Stimulated activated naive CD8-positive, alpha-beta T cell treated with anti-CD3 and anti-CD28 coated beads, Interleukin-15, amount 100 ng/mL, for 72 hours (primary cell): ENCODE data around the gene KIF3A.

Experiments
- ATAC-seq: fragments of 150-1000 bp; cut with Tn5 transposase; 2 replicates; pipeline ENCODE4 v1.10.0; 2021; ENCODE audit warnings: mild to moderate bottlenecking, moderate library complexity
- DNase-seq, 2 donors: peaks; one replicate each; pipeline ENCODE4 v3.0.0; 2021 to 2022
- H3K27ac Mint-ChIP-seq, 2 donors: one replicate each; pipeline ENCODE4 v1.8.0; 2022; ENCODE audit warnings: mild to moderate bottlenecking in 2 of 2, mixed read lengths in 2 of 2, moderate library complexity in 2 of 2
- H3K27me3 Mint-ChIP-seq: one replicate; pipeline ENCODE4 v1.8.0; 2022; ENCODE audit warnings: mixed read lengths
- H3K4me1 Mint-ChIP-seq: one replicate; pipeline ENCODE4 v1.8.0; 2022; ENCODE audit warnings: mild to moderate bottlenecking, mixed read lengths
- H3K4me3 Mint-ChIP-seq, 2 donors: one replicate each; pipeline ENCODE4 v1.8.0; 2022; ENCODE audit warnings: mild to moderate bottlenecking in 2 of 2, mixed read lengths in 2 of 2, moderate library complexity in 1 of 2
- H3K9me3 Mint-ChIP-seq, 2 donors: one replicate each; pipeline ENCODE4 v1.8.0; 2022; ENCODE audit warnings: mixed read lengths in 2 of 2

Gene KIF3A

DNA sequence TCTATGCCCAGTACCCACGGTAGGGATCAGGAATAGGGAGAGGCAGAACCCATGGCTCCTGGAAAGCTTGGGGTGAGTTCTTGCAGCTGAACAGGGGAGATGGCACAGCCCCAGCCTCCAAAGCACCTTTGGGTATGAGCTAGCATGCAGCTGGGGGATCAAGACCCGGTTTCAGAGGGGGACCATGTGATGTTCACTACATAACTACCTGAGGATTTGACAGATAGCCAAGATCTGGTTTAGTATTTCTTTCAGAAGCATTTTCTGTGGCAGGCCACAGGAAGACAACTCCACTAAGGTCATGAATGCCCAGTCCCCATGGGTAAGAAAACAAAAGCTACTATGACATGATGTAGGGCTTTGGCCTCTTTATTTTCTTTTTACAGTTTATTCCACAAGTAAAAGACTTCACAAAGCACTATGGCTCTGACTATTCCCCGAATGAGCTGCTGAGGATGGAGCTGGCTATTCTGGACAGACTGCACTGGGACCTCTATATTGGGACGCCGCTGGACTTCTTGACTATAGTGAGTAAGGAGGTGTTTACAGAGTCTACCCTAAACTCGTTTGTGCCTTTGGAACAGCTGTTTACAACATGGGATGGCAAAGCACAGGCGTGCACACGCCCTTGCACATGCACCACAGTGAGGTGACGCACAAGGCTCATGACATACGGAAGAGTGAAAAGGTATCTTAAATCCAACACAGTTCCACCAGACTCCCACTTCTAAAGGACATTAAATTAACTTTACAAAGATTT is 13.3 kb upstream of the KIF3A start:
- ATAC-seq (peak; percentile 22), DNase-seq (no peak)
- Mint-ChIP-seq H3K27me3 (no peaks in the 10 kb centered on the region), H3K27ac (peak overlapping the region; percentile 57 to 60), H3K4me3 (peak overlapping the region in 1 of 2 donors; percentile 13), H3K4me1 (peaks cover 74% of the 10 kb centered on the region), H3K9me3 (no peaks in the 10 kb centered on the region)

DNA sequence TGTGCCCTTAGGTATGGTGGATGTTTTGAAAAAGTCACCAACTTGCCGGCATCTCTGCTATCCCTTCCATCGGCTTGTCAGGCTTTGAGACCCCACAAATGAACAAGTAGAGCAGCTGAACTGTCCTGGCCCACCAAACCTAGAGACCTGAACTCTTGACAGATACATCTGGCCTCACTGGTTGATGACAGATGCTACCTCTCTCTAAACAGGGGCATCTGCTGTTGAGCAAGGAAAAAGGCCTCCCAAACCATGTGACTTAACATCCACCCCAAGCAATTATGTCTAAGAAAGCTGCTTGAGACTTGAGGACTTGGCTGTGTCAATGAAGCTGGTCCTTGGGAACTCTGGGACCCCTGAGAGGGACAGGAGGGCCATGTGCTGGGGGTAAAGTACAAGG is 12.2 kb upstream of the KIF3A start:
- Mint-ChIP-seq H3K4me3 (no peak overlapping the region), H3K9me3 (no peaks in the 10 kb centered on the region), H3K4me1 (peaks cover 64% of the 10 kb centered on the region), H3K27ac (no peak overlapping the region), H3K27me3 (no peaks in the 10 kb centered on the region)
- ATAC-seq (no peak), DNase-seq (no peak)

DNA sequence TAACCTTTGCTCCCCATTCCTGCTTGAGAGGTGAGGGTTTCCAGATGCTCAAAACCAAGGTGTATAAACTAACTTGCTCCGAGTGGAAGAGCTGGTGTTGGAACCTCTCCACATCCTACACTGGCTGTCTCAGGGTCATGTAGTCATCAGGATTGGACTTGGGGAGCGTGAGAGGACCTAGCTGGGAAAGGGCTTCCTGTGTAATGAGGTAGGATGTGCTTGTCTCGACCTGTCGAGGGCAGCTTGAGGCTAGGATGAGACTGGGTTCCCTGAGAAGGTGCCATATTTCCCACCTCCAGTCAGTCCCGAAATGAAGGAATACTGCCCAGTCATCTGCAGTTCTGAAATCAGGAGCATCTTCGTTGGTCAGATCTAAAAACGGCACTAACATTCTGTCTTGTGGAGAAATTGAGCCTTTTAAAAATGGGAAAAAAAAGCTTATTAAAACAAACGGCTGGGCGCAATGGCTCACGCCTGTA is 11.2 kb upstream of the KIF3A start:
- no peaks in the 10 kb centered on the region for H3K9me3 Mint-ChIP-seq
- peak overlapping the region in 1 of 2 donors; percentile 78 for H3K4me3 Mint-ChIP-seq
- DNase-seq (no peak), ATAC-seq (no peak)
- H3K27me3 Mint-ChIP-seq = no peaks in the 10 kb centered on the region
- peaks cover 55% of the 10 kb centered on the region for H3K4me1 Mint-ChIP-seq
- peak overlapping the region; percentile 61 to 92 for H3K27ac Mint-ChIP-seq

DNA sequence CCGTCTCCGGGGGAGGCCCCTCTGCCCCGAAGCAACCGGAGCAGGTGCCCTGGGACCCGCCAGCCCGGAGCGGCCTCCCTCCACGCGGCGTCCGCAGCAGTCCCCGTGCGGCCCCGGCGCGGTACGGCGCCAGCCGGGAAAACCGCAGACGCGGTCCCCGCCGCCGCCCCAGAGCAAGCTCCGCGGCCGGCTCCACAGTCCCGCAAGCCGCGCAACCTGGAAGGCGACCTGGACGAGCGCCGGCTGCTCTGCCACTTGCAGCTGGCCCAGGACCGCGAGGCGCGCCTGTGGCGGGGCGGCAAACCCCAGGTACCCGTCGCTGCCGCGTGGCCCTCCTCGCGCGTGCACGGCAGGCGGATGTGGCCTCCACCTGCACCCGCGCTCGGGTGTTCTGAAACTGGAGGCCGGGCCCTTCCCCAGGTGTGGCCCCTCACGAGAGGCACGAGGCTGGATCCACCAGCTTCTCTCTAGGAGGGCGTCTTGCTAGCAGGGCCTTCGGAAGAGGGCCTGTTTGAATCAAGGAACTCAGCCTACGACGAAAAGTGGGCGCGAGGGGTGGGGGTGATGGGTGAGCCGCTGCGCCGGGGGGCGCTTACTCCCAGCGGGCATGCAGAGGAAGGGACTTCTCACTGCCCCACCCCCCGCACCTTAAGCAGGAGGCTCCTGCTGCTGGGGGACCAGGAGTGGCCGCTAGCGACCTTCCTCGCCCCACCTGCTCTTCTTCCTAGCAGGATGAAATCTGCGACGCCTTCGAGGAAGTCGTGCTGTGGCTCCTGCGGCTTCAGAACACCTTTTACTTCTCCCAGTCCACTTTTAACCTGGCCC is 10.5 kb upstream of the KIF3A start:
- peak; percentile 60 for ATAC-seq
- no peaks in the 10 kb centered on the region for H3K9me3 Mint-ChIP-seq
- H3K4me1 Mint-ChIP-seq = peaks cover 49% of the 10 kb centered on the region
- peak overlapping the region in 1 of 2 donors; percentile 78 for H3K4me3 Mint-ChIP-seq
- peaks cover 6% of the 10 kb centered on the region for H3K27me3 Mint-ChIP-seq
- DNase-seq = peak; percentile 54 to 63
- H3K27ac Mint-ChIP-seq = peak overlapping the region; percentile 61 to 92

DNA sequence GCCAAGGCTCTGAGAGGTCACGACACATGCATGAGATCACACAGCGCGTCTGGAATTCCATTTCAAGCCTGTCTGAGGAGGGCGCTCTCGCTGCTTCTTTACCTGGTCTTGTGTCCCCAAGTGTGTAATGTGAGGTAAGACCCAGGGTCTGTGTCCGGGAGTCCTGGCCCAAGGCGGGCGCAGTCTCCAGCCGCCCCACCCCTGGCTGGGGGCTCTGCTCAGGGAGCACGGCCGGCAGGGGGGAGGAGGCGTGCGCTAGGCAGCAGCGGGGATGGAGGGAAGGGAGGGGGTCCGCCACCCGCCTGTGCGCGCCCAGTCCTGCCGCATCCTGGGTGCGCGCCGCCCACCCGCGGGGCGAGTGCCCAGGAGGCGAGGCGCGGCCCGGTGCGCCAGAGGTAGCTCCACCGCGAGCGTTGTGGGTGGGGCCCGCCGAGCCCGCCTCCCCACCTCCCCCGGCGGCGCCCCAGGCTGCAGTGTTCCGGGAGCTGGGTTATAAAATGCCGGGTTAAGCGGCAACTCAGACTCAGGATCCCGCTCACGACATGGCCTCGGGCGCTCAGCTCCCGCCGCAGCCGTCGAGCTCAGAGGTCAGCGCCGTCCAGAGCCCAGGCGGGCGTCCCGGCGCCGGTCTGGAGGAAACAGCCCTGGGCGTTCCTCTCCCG is 9.7 kb upstream of the KIF3A start, which contains the start of gene CCNI2:
Gene CCNI2, plus strand, starts transcription at position 473 of the 662 bp plus-strand sequence. Its CDS starts 70 bp downstream, at position 543.
- peaks cover 43% of the 10 kb centered on the region for H3K4me1 Mint-ChIP-seq

DNA sequence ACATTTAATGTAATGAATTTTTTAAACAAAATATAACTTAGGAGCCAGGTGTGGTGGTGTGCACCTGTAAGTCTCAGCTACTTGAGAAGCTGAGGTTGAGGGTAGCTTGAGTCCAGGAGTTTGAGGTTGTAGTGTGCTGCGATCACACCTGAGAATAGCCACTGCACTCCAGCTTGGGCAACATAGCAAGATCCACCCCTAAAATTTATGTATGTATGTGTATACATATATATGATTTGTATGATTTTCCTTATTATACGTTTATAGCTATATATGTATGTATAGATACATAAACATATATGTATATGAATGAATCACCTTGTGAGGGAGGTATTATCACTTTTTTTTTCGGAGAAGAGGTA is 9.2 kb upstream of the KIF3A start:
- ATAC-seq = no peak

More for the DNA sequence above, 9.7 kb upstream of the KIF3A start, which contains the start of gene CCNI2:
- Mint-ChIP-seq H3K9me3 (no peaks in the 10 kb centered on the region), H3K4me3 (peak within 1 kb of the TSS; percentile 78 to 80), H3K27me3 (peaks cover 8% of the 10 kb centered on the region), H3K27ac (peak within 1 kb of the TSS; percentile 61 to 92)
- DNase-seq (peak; percentile 64 to 70), ATAC-seq (peak; percentile 78)

DNA sequence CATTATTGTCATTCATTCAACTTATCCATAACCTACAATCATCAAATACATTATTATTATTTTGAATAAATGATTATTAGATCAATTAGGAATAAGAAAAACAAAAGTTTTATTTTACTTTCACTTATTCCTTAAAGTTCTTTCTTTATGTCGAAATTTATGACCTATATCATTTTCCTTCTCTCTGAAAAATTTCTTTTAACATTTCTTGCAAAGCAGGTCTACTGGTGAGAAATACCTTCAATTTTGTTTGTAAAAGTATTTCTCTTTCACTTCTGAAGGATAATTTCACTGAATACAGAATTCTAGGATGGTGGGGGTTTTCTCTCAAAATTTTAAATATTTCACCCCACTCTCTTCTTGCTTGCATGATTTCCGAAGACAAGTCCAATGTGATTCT is 7.3 kb upstream of the KIF3A start:
- Mint-ChIP-seq H3K9me3 (no peaks in the 10 kb centered on the region), H3K27me3 (peaks cover 8% of the 10 kb centered on the region), H3K27ac (no peak overlapping the region), H3K4me3 (no peak overlapping the region), H3K4me1 (peaks cover 19% of the 10 kb centered on the region)
- no peak for ATAC-seq
- DNase-seq = no peak

More for the DNA sequence above, 9.2 kb upstream of the KIF3A start:
- H3K27ac Mint-ChIP-seq = peak overlapping the region in 1 of 2 donors; percentile 33
- H3K27me3 Mint-ChIP-seq = peaks cover 8% of the 10 kb centered on the region
- no peak for DNase-seq
- H3K4me3 Mint-ChIP-seq = peak overlapping the region; percentile 78 to 80
- H3K9me3 Mint-ChIP-seq = no peaks in the 10 kb centered on the region
- H3K4me1 Mint-ChIP-seq = peaks cover 38% of the 10 kb centered on the region

DNA sequence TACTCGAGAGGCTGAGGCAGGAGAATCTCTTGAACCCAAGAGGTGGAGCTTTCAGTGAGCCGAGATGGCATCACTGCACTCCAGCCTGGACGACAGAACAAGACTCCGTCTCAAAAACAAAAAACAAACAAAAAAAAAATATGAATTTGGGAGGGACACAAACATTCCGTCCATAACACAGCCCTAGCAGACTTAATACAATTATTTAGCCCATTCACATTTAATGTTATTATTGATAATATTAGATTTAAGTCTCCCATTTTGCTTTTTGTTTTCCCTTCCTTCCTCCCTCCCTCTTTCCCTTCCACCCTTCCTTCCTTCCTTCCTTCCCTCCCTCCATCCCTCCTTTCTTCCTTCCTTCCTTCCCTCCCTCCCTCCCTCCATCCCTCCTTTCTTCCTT is 5.3 kb upstream of the KIF3A start:
- Mint-ChIP-seq H3K27ac (no peak overlapping the region), H3K4me3 (no peak overlapping the region), H3K27me3 (peaks cover 8% of the 10 kb centered on the region), H3K4me1 (peaks cover 14% of the 10 kb centered on the region), H3K9me3 (no peaks in the 10 kb centered on the region)
- no peak for DNase-seq
- ATAC-seq = no peak

DNA sequence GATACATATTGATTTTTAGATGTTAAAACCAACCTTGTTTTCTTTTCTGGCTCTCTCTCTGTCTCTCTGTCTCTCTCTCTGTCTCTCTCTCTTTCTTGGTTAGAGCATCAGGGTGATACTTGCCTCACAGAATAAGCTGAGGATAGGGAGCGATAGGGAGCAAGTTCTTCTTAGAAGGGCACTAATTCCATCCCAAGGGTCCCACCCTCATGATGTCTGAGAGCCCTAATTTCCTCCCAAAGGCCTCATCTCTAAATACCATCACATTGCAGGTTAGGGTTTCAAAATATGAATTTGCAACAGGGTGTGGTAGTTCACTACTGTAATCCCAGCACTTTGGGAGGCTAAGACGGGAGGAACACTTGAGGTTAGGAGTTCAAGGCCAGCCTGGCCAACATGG is 4.8 kb upstream of the KIF3A start:
- ATAC-seq (no peak), DNase-seq (no peak)
- H3K4me1 Mint-ChIP-seq = peaks cover 16% of the 10 kb centered on the region
- H3K27ac Mint-ChIP-seq = no peak overlapping the region
- H3K4me3 Mint-ChIP-seq = no peak overlapping the region
- no peaks in the 10 kb centered on the region for H3K9me3 Mint-ChIP-seq
- peaks cover 8% of the 10 kb centered on the region for H3K27me3 Mint-ChIP-seq

DNA sequence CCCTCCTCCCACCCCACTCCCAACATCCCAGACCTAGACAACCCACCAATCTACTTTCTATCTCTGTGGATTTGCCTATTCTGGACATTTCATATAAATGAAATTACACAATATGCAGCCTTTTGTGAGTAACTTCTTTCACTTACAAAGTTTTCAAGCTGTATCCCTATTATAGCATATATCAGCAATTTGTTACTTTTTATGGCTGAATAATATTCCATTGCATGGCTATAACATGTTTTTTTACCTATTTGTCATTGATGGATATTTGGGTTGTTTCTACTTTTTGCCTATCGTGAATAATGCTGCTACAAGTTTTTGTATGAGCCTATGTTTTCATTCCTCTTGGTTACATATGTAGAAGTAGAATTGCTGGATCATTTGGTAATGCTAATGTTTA is 1.9 kb upstream of the KIF3A start:
- H3K4me1 Mint-ChIP-seq = peaks cover 33% of the 10 kb centered on the region
- H3K27me3 Mint-ChIP-seq = peaks cover 8% of the 10 kb centered on the region
- H3K9me3 Mint-ChIP-seq = no peaks in the 10 kb centered on the region
- ATAC-seq (no peak), DNase-seq (no peak)
- no peak overlapping the region for H3K27ac Mint-ChIP-seq
- no peak overlapping the region for H3K4me3 Mint-ChIP-seq

DNA sequence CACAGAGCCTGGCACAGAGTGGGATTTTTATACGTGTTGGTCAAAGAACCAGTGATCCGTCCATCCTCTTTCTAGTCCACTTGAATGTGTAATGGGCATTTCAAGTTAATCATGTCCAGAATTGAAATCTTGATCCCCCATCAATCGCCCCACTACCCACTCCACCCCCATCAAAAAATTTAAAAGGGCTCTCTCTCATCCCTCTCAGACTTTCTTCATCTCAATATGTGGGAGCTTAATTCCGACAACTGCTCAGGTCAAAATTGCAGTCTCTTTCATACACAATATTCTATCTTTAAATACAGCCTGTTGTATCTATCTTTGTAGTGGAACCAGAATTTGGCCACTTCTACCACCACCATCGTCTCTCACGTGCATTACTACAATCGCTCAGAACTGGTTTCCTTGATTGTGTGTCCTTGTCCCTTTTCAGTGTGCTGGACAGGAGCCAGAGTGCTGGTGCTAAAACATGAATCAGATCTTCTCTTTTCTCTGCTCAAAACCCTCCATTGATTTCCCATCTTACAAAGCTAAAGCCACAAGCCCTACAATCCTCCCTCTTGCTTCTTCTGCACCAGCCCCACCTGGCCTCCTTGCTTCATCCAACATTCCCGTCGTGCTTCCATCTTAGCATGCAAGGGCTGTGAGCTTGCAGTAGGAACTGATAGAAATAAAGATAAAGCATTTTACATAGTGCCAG is 786 bp upstream of the KIF3A start:
- Mint-ChIP-seq H3K4me1 (peaks cover 40% of the 10 kb centered on the region), H3K9me3 (no peaks in the 10 kb centered on the region), H3K27ac (peak overlapping the region in 1 of 2 donors; percentile 24), H3K27me3 (peaks cover 5% of the 10 kb centered on the region), H3K4me3 (peak overlapping the region; percentile 89 to 91)
- no peak for DNase-seq
- ATAC-seq = no peak

DNA sequence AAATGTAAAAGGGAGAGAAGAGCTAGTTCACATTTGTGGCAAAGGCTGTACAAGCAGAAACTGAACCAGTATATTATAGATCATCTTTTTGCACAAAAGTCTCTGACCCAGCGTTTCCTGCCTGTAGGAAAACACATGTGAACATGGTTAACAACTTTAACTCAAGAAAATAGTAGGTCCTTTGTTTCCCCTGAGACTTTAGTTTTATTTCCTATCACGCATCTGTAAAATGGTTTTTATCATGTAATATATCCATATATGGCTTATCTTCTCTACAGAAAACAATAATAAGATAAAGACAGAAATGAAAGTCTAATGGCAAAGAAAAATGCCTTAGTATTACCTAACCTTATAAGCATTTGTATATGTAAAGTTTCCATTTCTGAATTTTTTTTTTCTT is 2.7 kb downstream of the KIF3A start:
- Mint-ChIP-seq H3K4me1 (peaks cover 42% of the 10 kb centered on the region), H3K4me3 (no peak overlapping the region), H3K27ac (no peak overlapping the region), H3K27me3 (no peaks in the 10 kb centered on the region), H3K9me3 (no peaks in the 10 kb centered on the region)
- no peak for DNase-seq
- no peak for ATAC-seq

DNA sequence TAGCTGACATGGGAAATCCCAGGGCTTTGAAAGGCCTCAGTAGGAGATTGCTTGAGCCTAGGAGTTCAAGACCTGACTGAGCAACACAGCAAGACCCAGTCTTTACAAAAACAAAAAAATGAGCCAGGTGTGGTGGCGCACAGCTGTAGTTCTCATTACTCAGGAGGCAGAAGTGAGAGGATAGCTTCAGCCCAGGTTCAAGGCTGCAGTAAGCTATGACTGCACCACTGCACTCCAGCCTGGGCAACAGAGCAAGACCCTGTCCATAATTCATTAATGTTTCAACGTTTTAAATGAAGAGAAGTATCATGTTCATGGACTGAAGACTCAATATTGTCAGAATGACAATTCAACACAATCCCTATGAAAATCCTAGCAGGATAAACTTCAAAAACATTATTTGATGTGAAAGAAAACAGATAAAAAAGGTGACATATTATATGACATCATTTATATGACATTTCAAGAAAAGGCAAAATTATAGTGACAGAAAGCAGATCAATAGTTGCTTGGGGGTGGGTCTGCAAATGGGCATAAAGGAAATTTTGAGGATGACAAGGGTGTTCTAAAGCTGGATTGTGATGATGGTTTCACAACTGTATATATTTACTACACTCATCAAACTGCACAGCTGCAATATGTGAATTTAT is 3.7 kb downstream of the KIF3A start:
- H3K4me3 Mint-ChIP-seq = no peak overlapping the region
- no peaks in the 10 kb centered on the region for H3K9me3 Mint-ChIP-seq
- H3K27me3 Mint-ChIP-seq = no peaks in the 10 kb centered on the region
- H3K4me1 Mint-ChIP-seq = peaks cover 37% of the 10 kb centered on the region
- H3K27ac Mint-ChIP-seq = no peak overlapping the region
- DNase-seq = no peak
- no peak for ATAC-seq

DNA sequence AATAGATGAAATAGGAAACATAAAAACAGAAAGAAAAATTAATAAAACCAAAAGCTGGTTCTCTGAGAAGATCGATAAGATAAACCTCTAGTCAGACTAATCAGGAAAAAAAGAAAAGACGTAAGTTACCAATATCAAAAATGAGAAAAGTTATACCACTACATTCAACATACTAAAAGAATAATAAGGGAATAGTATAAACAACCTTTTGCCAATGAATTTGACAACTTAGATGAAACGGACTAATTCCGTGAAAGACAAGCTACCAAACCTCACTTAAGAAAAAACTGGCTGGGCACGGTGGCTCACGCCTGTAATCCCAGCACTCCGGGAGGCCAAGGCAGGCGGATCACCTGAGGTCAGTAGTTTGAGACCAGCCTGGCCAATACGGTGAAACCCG is 7.5 kb downstream of the KIF3A start:
- DNase-seq = no peak
- no peaks in the 10 kb centered on the region for H3K27me3 Mint-ChIP-seq
- H3K27ac Mint-ChIP-seq = no peak overlapping the region
- H3K4me3 Mint-ChIP-seq = no peak overlapping the region
- peaks cover 10% of the 10 kb centered on the region for H3K4me1 Mint-ChIP-seq
- no peak for ATAC-seq
- no peaks in the 10 kb centered on the region for H3K9me3 Mint-ChIP-seq

DNA sequence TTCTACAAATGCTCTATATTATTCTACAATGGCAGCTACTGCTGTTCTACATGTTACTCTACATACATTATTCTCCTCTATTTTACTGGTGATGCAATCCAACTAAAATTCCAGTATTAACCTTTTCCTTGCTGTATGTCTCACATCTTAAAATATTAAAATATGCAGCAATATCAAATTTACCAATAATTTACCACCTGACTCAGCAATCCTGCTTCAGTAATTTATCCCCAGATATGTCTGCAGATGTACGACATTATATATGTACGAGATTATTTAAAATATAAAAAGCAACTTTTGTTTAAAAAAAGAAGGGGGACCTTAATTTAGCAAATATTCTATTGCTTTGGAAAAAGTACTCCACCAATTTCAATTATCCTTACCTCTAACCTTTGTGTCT is 11.6 kb downstream of the KIF3A start:
- no peak overlapping the region for H3K4me3 Mint-ChIP-seq
- no peak for ATAC-seq
- DNase-seq = no peak
- H3K4me1 Mint-ChIP-seq = peaks cover 10% of the 10 kb centered on the region
- no peaks in the 10 kb centered on the region for H3K27me3 Mint-ChIP-seq
- no peaks in the 10 kb centered on the region for H3K9me3 Mint-ChIP-seq
- H3K27ac Mint-ChIP-seq = no peak overlapping the region
